Uterus (tissue), 2 donors: ENCODE data around the gene CNTFR.

Experiments used
- CTCF ChIP-seq, 4 experiments: fragments of 200-600 bp in 2 of 4; fragments of 450-650 bp in 2 of 4; sonication (generic) in 2 of 4; IDR thresholded peaks; one replicate each; pipeline ENCODE4 v1.5.1; 2016 to 2019; ENCODE audit warnings: antibody characterized with exemption in 4 of 4, mild to moderate bottlenecking in 2 of 4, moderate library complexity in 1 of 4
- POLR2A ChIP-seq, 2 donors: fragments of 450-650 bp; IDR thresholded peaks; one replicate each; pipeline ENCODE4 v1.6.1; 2016; ENCODE audit warnings: antibody characterized with exemption in 2 of 2, mild to moderate bottlenecking in 1 of 2, moderate library complexity in 1 of 2

DNA sequence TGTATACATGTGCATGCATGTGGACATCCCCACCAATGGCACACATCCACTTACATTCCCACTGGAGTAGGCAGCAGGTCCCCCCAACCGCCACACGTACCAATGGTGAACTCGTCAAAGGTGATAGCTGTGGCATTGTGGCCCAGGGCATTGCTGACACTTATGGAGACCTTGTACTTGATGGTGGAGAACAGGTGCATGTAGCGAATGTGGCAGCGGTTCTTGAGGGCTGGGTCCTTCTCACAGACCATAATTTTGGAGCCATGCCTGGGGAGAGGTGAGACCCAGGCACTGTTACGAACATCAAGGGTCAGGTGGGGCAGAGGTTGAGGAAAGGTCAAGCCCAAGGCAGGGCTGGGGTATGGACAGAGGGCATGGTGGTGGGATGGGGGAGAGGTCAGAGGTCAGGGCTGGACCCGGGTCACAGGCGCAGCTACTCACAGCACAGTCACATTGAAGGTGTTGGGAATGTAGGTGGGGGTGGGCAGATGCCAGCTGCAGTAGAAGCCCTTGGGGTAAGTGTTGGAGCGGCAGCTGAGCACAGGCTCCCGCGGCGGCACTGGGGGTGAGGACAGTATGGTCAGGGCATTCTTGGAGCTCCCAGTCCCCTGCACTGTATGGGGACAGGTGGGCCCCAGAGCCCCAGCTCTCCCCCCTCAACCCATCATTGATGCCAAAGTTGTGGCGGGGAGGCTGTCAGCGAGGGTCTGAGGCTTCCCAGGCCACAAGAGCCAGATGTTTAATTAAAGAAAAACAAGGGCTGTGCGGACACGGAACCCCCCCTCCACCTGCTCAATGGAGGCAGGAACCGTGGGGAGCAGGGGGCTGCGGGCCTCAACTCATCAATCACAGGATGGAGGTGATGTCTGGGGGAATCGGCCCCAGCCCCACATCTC is 31.9 kb downstream of the CNTFR start:
- TF ChIP-seq CTCF (IDR thresholded peaks at IDR 0.05) (no peak), POLR2A (IDR thresholded peaks at IDR 0.05) (no peak)
